ENCODE data around the gene ZNF22.

DNA sequence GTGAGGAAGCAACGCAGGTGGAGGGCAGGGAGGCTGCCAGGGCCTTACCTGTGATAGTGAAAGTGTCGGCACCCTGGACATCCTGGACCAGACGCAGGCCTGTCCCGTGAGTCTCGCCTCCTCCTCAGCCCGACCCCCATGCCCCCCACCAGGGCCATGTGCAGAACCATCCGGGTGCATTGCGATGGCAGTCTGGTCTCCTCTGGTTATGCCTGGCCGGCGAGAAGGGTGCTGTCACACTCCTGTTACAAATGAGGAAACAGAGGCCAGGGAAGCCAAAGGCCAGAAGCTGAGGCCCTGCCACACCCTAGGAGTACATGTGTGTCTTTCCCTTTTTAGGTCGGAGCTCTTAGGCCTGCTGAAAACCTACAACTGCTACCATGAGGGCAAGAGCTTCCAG, 29.3 kb upstream of the ZNF22 start:
- TF ChIP-seq POLR2A (IDR thresholded peaks at IDR 0.05; ENCODE audit: low read depth, low read length) (no peak), RCOR1 (IDR thresholded peaks at IDR 0.05; ENCODE audit: insufficient replicate concordance, low read length) (no peak), RAD21 (IDR thresholded peaks at IDR 0.05; ENCODE audit: low read length) (no peak), CEBPB (IDR thresholded peaks at IDR 0.05; ENCODE audit: low read depth, low read length) (no peak), RFX5 (IDR thresholded peaks at IDR 0.05; ENCODE audit: low read depth, low read length) (no peak), MAFK (IDR thresholded peaks at IDR 0.05; ENCODE audit: low read depth, low read length) (no peak), MAZ (IDR thresholded peaks at IDR 0.05; ENCODE audit: borderline replicate concordance, low read depth, low read length) (no peak), MXI1 (IDR thresholded peaks at IDR 0.05; ENCODE audit: borderline replicate concordance, low read depth, low read length) (no peak), BHLHE40 (IDR thresholded peaks at IDR 0.05; ENCODE audit: low read depth, low read length) (no peak)
- TF ChIP-seq, protein P1, sequence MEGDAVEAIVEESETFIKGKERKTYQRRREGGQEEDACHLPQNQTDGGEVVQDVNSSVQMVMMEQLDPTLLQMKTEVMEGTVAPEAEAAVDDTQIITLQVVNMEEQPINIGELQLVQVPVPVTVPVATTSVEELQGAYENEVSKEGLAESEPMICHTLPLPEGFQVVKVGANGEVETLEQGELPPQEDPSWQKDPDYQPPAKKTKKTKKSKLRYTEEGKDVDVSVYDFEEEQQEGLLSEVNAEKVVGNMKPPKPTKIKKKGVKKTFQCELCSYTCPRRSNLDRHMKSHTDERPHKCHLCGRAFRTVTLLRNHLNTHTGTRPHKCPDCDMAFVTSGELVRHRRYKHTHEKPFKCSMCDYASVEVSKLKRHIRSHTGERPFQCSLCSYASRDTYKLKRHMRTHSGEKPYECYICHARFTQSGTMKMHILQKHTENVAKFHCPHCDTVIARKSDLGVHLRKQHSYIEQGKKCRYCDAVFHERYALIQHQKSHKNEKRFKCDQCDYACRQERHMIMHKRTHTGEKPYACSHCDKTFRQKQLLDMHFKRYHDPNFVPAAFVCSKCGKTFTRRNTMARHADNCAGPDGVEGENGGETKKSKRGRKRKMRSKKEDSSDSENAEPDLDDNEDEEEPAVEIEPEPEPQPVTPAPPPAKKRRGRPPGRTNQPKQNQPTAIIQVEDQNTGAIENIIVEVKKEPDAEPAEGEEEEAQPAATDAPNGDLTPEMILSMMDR (conservative IDR thresholded peaks at IDR 0.05; ENCODE audit: low read depth, low read length): no peak
- TF ChIP-seq, protein P2, sequence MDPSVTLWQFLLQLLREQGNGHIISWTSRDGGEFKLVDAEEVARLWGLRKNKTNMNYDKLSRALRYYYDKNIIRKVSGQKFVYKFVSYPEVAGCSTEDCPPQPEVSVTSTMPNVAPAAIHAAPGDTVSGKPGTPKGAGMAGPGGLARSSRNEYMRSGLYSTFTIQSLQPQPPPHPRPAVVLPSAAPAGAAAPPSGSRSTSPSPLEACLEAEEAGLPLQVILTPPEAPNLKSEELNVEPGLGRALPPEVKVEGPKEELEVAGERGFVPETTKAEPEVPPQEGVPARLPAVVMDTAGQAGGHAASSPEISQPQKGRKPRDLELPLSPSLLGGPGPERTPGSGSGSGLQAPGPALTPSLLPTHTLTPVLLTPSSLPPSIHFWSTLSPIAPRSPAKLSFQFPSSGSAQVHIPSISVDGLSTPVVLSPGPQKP (IDR thresholded peaks at IDR 0.05; ENCODE audit: borderline replicate concordance, low read depth, low read length): no peak
- TF ChIP-seq, protein P3, sequence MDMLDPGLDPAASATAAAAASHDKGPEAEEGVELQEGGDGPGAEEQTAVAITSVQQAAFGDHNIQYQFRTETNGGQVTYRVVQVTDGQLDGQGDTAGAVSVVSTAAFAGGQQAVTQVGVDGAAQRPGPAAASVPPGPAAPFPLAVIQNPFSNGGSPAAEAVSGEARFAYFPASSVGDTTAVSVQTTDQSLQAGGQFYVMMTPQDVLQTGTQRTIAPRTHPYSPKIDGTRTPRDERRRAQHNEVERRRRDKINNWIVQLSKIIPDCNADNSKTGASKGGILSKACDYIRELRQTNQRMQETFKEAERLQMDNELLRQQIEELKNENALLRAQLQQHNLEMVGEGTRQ (IDR thresholded peaks at IDR 0.05; ENCODE audit: low read depth, low read length): no peak

Measured in IMR-90 (cell line).